Measurements from ENCODE around the gene PLEKHG5.
"Not testable (repeated sequence)": the region's sequence is repeated elsewhere in the genome, so short reads cannot be mapped to it uniquely, and the experiment has no call there.

PLEKHG5 gene

GRCh38 chr1:6499296-6499695 lies 7.8 kb upstream of the PLEKHG5 start:
- H3K36me3 ChIP-seq (ENCODE audit: control insufficient read depth, insufficient read depth, low read length) = no peaks in the 10 kb centered on the region
- no peak overlapping the region for H3K9ac ChIP-seq (ENCODE audit: low read length)
- H3K4me1 ChIP-seq (ENCODE audit: control insufficient read depth, insufficient read depth, low read length) = peaks cover 15% of the 10 kb centered on the region
- H3K4me3 ChIP-seq (ENCODE audit: low read length) = no peak overlapping the region
- H3K27me3 ChIP-seq (ENCODE audit: control insufficient read depth, insufficient read depth, low read length) = peaks cover 36% of the 10 kb centered on the region
- no peaks in the 10 kb centered on the region for H3K9me3 ChIP-seq (ENCODE audit: control insufficient read depth, low read length)

GRCh38 chr1:6498576-6499111 lies 7.2 kb upstream of the PLEKHG5 start:
- Histone ChIP-seq H3K27me3 (ENCODE audit: control insufficient read depth, insufficient read depth, low read length) (peaks cover 36% of the 10 kb centered on the region), H3K9me3 (ENCODE audit: control insufficient read depth, low read length) (no peaks in the 10 kb centered on the region), H3K9ac (ENCODE audit: low read length) (no peak overlapping the region), H3K36me3 (ENCODE audit: control insufficient read depth, insufficient read depth, low read length) (no peaks in the 10 kb centered on the region), H3K4me1 (ENCODE audit: control insufficient read depth, insufficient read depth, low read length) (peaks cover 15% of the 10 kb centered on the region), H3K4me3 (ENCODE audit: low read length) (no peak overlapping the region)

GRCh38 chr1:6497867-6498575 lies 6.6 kb upstream of the PLEKHG5 start:
- H3K4me1 ChIP-seq (ENCODE audit: control insufficient read depth, insufficient read depth, low read length) = peaks cover 15% of the 10 kb centered on the region
- H3K27me3 ChIP-seq (ENCODE audit: control insufficient read depth, insufficient read depth, low read length) = peaks cover 36% of the 10 kb centered on the region
- H3K9ac ChIP-seq (ENCODE audit: low read length) = no peak overlapping the region
- H3K36me3 ChIP-seq (ENCODE audit: control insufficient read depth, insufficient read depth, low read length) = no peaks in the 10 kb centered on the region
- H3K9me3 ChIP-seq (ENCODE audit: control insufficient read depth, low read length) = no peaks in the 10 kb centered on the region
- no peak overlapping the region for H3K4me3 ChIP-seq (ENCODE audit: low read length)

- Histone ChIP-seq H3K27me3 (ENCODE audit: control insufficient read depth, insufficient read depth, low read length) (peaks cover 36% of the 10 kb centered on the region), H3K4me3 (ENCODE audit: low read length) (peak overlapping the region; percentile 36), H3K9me3 (ENCODE audit: control insufficient read depth, low read length) (no peaks in the 10 kb centered on the region), H3K4me1 (ENCODE audit: control insufficient read depth, insufficient read depth, low read length) (peaks cover 15% of the 10 kb centered on the region), H3K36me3 (ENCODE audit: control insufficient read depth, insufficient read depth, low read length) (no peaks in the 10 kb centered on the region), H3K9ac (ENCODE audit: low read length) (no peak overlapping the region)
These were observed 5.9 kb upstream of the PLEKHG5 start for GRCh38 chr1:6497215-6497866.

GRCh38 chr1:6496890-6497214 lies 5.4 kb upstream of the PLEKHG5 start:
- Histone ChIP-seq H3K9ac (ENCODE audit: low read length) (no peak overlapping the region), H3K27me3 (ENCODE audit: control insufficient read depth, insufficient read depth, low read length) (peaks cover 32% of the 10 kb centered on the region), H3K36me3 (ENCODE audit: control insufficient read depth, insufficient read depth, low read length) (no peaks in the 10 kb centered on the region), H3K9me3 (ENCODE audit: control insufficient read depth, low read length) (no peaks in the 10 kb centered on the region), H3K4me1 (ENCODE audit: control insufficient read depth, insufficient read depth, low read length) (peaks cover 11% of the 10 kb centered on the region), H3K4me3 (ENCODE audit: low read length) (no peak overlapping the region)

GRCh38 chr1:6496365-6496721 lies 4.9 kb upstream of the PLEKHG5 start:
- Histone ChIP-seq H3K9me3 (ENCODE audit: control insufficient read depth, low read length) (no peaks in the 10 kb centered on the region), H3K9ac (ENCODE audit: low read length) (no peak overlapping the region), H3K4me3 (ENCODE audit: low read length) (no peak overlapping the region), H3K36me3 (ENCODE audit: control insufficient read depth, insufficient read depth, low read length) (no peaks in the 10 kb centered on the region), H3K27me3 (ENCODE audit: control insufficient read depth, insufficient read depth, low read length) (peaks cover 29% of the 10 kb centered on the region), H3K4me1 (ENCODE audit: control insufficient read depth, insufficient read depth, low read length) (peaks cover 14% of the 10 kb centered on the region)

GRCh38 chr1:6495540-6496364 lies 4.3 kb upstream of the PLEKHG5 start:
- Histone ChIP-seq H3K4me3 (ENCODE audit: low read length) (no peak overlapping the region), H3K9me3 (ENCODE audit: control insufficient read depth, low read length) (no peaks in the 10 kb centered on the region), H3K9ac (ENCODE audit: low read length) (no peak overlapping the region), H3K36me3 (ENCODE audit: control insufficient read depth, insufficient read depth, low read length) (no peaks in the 10 kb centered on the region), H3K27me3 (ENCODE audit: control insufficient read depth, insufficient read depth, low read length) (peaks cover 29% of the 10 kb centered on the region), H3K4me1 (ENCODE audit: control insufficient read depth, insufficient read depth, low read length) (peaks cover 18% of the 10 kb centered on the region)

- H3K4me3 ChIP-seq (ENCODE audit: low read length) = no peak overlapping the region
- H3K9ac ChIP-seq (ENCODE audit: low read length) = no peak overlapping the region
- H3K36me3 ChIP-seq (ENCODE audit: control insufficient read depth, insufficient read depth, low read length) = no peaks in the 10 kb centered on the region
- H3K27me3 ChIP-seq (ENCODE audit: control insufficient read depth, insufficient read depth, low read length) = peaks cover 29% of the 10 kb centered on the region
- peaks cover 21% of the 10 kb centered on the region for H3K4me1 ChIP-seq (ENCODE audit: control insufficient read depth, insufficient read depth, low read length)
- no peaks in the 10 kb centered on the region for H3K9me3 ChIP-seq (ENCODE audit: control insufficient read depth, low read length)
These were observed 3.6 kb upstream of the PLEKHG5 start for GRCh38 chr1:6495041-6495441.

GRCh38 chr1:6494627-6495026 lies 3.2 kb upstream of the PLEKHG5 start:
- Histone ChIP-seq H3K4me1 (ENCODE audit: control insufficient read depth, insufficient read depth, low read length) (peaks cover 25% of the 10 kb centered on the region), H3K9me3 (ENCODE audit: control insufficient read depth, low read length) (no peaks in the 10 kb centered on the region), H3K4me3 (ENCODE audit: low read length) (no peak overlapping the region), H3K36me3 (ENCODE audit: control insufficient read depth, insufficient read depth, low read length) (no peaks in the 10 kb centered on the region), H3K9ac (ENCODE audit: low read length) (no peak overlapping the region), H3K27me3 (ENCODE audit: control insufficient read depth, insufficient read depth, low read length) (peaks cover 29% of the 10 kb centered on the region)

- H3K27me3 ChIP-seq (ENCODE audit: control insufficient read depth, insufficient read depth, low read length) = peaks cover 26% of the 10 kb centered on the region
- H3K9ac ChIP-seq (ENCODE audit: low read length); H3K36me3 ChIP-seq (ENCODE audit: control insufficient read depth, insufficient read depth, low read length); H3K9me3 ChIP-seq (ENCODE audit: control insufficient read depth, low read length); H3K4me3 ChIP-seq (ENCODE audit: low read length): not testable (repeated sequence)
- peaks cover 33% of the 10 kb centered on the region for H3K4me1 ChIP-seq (ENCODE audit: control insufficient read depth, insufficient read depth, low read length)
These were observed 2.4 kb upstream of the PLEKHG5 start for GRCh38 chr1:6493834-6494223.

GRCh38 chr1:6491966-6492365 lies 499 bp upstream of the PLEKHG5 start:
- Histone ChIP-seq H3K4me1 (ENCODE audit: control insufficient read depth, insufficient read depth, low read length) (peaks cover 42% of the 10 kb centered on the region), H3K27me3 (ENCODE audit: control insufficient read depth, insufficient read depth, low read length) (peaks cover 16% of the 10 kb centered on the region), H3K9ac (ENCODE audit: low read length) (no peak overlapping the region), H3K36me3 (ENCODE audit: control insufficient read depth, insufficient read depth, low read length) (no peaks in the 10 kb centered on the region), H3K9me3 (ENCODE audit: control insufficient read depth, low read length) (no peaks in the 10 kb centered on the region), H3K4me3 (ENCODE audit: low read length) (no peak overlapping the region)

- no peaks in the 10 kb centered on the region for H3K9me3 ChIP-seq (ENCODE audit: control insufficient read depth, low read length)
- peaks cover 11% of the 10 kb centered on the region for H3K27me3 ChIP-seq (ENCODE audit: control insufficient read depth, insufficient read depth, low read length)
- H3K9ac ChIP-seq (ENCODE audit: low read length) = peak overlapping the region; percentile 92
- H3K36me3 ChIP-seq (ENCODE audit: control insufficient read depth, insufficient read depth, low read length) = no peaks in the 10 kb centered on the region
- H3K4me3 ChIP-seq (ENCODE audit: low read length) = peak overlapping the region; percentile 71
- H3K4me1 ChIP-seq (ENCODE audit: control insufficient read depth, insufficient read depth, low read length) = peaks cover 42% of the 10 kb centered on the region
These were observed 402 bp downstream of the PLEKHG5 start for GRCh38 chr1:6491081-6491449.
